ENCODE data around the gene UCN.
"Not testable (repeated sequence)": the region's sequence is repeated elsewhere in the genome, so short reads cannot be mapped to it uniquely, and the experiment has no call there.

Gene UCN

DNA sequence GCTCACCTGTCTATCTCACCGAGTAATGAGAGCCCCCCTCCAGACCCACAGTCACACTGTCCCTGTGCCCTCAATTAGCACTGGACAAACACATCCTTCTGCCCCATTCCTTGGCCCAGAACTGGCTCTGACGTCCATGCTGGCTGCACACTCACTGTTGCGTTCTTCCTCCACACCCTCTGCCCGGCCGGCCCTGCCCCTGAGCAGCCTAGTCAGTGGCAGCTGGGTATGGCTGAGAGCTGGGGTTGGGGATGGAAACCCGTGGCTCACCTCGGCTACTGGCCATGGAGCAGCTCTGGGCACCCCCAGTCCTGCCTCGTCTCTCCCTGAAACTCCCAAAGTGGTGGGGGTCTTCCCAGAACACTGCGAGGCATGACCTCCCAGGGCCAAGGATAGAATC is 6.5 kb upstream of the UCN start:
- no peak for DNase-seq (ENCODE audit: low read depth)

DNA sequence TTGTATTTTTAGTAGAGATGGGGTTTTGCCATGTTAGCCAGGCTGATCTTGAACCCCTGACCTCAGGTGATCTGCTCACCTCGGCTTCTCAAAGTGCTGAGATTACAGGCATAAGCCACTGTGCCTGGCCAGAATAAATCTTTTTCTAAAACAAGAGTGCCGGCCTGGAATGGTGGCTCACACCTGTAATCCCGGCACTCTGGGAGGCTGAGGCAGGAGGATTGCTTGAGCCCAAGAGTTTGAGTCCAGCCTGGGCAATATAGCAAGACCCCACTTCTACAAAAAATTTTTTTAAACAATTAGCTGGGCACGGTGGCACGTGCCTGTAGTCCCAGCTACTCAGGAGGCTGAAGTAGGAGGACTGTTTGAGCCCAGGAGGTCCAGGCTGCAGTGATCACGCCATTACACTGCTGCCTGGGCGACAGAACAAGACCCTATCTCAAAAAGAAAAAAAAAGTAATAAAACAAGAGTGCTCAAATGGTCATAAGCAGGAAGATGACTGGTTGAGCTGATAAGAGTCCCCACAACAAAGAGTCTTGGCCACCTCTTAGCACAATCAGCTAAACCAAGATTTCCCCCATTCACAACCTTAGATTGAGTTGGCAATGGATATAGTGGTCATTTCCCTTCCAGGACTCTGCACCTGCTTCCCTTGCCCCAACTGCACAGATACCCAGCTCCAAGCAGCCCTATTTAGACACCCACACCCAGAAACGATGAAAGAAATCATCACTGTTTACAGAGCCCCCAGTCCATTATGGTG is 5.8 kb upstream of the UCN start:
- no peak for DNase-seq (ENCODE audit: low read depth)

DNA sequence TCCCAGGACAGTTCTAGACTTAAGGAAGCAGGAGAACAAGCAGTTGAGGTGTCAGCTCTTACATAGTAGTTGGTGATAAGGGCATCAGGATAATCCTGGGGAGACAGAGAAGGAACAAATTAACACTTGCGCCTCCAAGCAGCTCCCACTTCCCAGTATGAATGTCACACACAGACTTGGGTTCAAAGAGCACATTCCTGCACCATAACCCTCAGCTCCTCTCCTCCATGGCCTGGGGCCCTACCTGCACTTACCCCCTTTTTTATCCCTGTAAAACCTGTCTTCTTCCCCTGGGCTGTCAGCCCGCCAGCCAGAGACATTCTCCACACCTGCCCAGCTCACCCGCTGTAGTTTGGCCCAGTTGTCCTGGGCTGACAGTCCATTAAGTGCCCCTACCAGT is 3.9 kb upstream of the UCN start:
- no peak for DNase-seq (ENCODE audit: low read depth)

DNA sequence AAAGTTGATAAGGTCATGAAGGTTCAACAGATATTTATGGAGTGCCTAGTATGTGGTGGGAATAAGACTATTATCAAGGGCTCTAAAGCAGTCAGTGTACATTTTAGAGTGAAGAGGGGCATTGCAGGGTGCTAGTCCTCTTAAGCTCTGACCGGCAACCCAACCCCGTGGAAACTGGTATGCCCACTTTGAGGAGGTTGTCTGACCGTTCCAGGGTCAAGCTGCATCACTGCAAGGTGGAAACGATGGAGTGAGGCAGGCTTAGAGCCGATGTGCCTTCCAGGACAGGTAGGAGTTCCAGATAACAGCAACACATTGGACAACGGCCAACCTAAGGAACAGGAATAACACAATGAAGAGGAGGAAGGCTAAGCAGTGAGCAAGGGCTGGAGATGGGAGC is 1.4 kb upstream of the UCN start:
- DNase-seq (ENCODE audit: low read depth): no peak

DNA sequence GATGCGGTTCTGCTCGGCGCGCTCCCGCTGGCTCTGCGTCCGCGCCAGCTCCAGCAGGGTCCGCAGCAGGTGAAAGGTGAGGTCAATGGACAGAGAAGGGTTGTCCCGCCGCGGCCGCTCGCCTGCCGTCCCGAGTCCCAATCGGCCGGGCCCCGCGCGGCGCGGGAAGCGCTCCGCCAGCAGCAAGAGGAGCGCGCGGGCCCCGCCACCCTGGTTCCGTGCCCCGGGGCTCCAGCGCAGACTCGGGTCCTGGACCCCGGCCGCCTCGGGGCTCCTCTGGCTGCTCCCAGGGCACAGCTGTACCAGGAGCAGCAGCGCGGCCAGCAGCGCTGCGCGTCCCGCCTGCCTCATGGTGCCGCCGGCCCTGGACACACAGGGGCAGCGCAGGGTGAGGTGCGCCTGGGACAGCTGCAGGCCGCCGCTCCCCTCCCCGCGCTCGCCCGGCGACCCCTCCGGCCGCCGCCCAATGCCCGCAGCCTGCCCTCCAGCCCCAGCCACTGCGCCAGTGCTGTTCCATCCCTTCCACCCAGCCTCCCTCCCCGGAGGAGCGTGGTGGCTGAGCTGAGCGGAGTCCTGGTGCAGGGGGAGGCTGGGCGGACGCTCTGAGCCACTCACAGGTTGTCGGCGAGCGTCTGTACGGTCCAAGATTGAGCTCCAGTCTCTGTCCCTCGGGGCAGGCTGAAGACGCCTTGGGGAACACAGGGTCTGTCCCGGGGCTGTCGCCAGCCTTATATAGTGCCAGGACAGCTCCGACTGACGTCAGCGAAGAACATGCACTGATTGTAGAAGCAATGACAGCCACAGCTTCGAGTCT is 493 bp downstream of the UCN start:
- DNase-seq (ENCODE audit: low read depth): no peak

DNA sequence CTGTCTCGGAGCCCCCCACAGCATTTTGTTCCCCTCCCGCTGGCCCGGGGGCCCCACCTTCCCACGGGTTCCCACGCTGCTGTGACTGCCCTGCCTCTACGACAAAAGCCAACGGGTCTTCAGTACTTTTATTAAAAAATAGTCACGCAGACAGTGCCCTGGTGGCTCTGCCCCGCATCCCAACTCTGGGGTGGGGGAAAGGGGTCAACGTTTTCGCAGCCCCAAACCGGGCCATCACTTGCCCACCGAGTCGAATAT is 1.0 kb downstream of the UCN start:
- DNase-seq (ENCODE audit: low read depth): no peak

DNA sequence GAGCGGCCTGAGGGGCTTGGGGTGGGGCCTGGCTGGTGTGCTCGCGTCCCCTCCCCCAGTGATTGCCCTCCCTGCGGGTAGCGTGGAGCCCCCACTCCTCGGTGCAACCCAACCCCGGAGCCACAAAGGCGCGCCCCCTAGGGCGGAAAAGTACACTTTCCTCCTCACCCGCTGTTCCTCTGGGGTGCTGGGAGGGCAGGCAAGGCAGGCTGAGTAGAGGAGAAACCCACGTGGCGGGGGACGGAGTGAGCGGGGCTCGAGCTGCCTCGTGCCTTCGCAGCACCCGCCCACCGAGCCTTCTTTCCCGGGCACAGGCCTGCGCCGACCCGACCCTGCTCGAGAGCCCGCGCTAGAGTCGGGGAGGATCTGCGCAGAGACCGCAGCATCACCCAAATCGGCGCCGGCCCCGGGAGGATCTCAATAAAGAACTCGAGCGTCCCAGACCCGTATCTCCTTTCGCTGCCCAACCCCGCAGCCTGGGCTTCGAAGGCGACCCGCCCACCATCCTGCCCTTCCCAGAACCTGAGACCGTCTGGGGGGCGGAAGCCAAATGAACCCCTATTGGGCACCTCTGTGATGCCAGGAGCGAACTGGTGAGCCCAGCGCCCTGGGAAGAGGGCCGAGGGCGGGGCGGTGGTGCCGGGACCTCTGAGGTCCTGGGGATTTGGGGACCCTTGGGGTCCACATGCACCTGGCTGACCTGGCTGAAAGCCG is 1.5 kb downstream of the UCN start:
- DNase-seq (ENCODE audit: low read depth): no peak

DNA sequence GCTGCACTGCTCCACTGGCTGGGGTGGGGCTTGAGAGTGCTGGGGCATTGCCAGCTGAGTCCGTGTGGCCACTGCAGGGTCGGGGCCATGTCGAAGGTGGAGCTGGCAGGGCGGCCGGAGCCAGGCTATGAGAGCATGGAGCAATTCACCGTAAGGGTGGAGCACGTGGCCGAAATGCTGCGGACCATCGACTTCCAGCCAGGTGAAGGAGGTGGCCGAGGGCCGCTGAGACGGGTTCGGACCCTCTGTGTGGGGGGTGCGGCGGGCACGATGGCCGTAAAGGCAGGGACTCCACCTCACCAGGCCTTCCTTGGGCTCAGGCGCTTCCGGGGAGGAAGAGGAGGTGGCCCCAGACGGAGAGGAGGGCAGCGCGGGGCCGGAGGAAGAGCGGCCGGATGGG is 2.1 kb downstream of the UCN start:
- DNase-seq (ENCODE audit: low read depth): no peak

DNA sequence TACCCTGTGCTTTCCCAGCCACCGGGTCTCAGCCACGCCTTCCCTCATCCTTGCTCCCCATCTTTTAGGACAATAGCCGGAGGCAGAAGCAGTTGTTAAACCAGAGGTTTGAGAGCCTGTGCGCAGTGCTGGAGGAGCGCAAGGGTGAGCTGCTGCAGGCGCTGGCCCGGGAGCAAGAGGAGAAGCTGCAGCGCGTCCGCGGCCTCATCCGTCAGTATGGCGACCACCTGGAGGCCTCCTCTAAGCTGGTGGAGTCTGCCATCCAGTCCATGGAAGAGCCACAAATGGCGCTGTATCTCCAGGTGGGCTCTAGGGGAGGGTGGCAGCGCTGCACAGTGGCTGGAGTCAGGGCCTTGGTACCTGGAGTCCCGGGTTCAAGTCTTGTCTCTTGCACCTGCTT is 2.7 kb downstream of the UCN start:
- no peak for DNase-seq (ENCODE audit: low read depth)

DNA sequence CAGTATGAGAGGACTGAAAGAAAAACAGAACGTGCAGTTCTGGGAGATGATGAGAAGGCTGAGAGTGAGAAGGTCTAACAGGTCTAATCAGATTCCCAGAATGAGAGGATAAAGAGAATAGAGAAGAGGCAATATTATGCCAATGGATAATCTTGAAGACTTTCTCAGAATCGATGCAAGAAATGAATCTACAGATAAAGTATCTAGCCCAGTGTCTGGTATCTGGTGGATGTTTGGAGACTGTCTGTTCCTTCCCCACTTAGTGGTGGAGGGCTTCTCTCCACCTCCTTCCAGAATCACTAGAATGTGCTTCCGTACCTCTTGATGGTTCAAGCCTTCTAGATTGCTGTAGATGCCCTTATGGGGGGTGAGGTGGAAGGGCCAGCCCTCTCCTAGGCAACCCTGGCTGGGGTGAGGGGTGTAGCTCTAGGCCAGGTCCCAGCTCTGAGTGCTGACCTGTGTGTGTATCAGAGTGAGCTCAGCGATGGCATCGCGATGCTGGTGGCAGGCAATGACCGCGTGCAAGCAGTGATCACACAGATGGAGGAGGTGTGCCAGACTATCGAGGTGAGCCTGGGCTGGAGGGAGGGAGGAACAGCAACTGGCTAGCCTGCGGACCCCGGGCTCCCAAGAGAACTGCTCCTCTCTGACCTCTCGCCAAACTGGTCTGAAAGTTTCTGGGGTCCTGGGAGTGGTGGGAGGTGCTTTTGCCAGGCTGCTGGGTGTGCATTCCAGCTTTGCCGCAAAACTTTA is 3.6 kb downstream of the UCN start:
- no peak for DNase-seq (ENCODE audit: low read depth)

DNA sequence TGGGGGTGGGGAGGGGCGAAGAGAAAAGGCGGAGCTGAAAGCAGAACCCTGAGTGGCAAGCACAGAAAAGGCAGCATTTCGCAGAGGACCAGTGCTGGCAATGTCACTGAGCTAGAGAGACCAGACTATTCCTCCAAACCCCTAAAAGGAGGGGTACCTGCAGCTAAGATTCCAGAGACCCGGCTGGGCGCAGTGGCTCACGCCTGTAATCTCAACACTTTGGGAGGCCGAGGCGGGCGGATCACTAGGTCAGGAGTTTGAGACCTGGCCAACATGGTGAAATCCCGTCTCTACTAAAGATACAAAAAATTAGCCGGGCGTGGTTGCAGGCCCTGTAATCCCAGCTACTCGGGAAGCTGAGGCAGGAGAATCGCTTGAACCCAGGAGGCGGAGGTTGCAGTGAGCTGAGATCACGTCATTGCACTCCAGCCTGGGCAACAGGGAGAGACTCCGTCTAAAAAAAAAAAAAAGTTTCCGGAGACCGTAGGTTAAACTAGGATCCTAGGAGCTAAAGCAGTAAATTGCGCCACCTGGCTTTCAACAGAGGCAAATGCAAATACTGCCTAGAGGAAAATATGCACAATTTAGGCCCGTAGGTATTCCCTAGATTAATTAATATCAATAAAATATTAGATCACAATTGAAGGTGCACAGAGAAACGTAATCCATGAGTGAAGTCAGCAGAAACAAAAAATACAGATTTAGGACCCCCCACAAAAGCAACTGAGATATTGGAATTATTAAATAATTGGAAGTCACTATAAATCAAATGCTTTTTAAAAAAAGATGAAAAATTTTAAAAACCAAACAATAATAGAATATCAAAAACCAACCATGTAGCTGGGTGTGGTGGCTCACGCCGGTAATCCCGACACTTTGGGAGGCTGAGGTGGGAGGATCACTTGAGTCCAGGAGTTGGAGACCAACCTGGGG is 4.9 kb downstream of the UCN start:
- DNase-seq (ENCODE audit: low read depth): peak; percentile 87

DNA sequence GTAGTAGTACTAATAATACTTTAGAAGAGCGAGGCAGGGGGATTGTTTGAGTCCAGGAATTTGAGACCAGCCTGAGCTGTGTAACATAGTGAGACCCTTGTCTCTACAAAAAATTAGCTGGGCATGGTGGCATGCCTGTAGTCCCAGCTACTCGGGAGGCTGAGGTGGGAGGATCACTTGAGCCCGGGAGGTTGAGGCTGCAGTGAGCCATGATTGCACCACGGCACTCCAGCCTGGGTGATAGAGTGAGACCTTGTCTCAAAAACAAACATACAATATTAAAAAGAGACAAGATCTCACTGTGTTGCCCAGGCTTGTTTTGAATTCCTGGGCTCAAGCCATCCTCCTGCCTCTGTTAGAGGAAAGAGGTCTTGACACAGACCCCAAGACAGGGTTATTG is 7.6 kb downstream of the UCN start:
- not testable (repeated sequence) for DNase-seq (ENCODE audit: low read depth)

DNA sequence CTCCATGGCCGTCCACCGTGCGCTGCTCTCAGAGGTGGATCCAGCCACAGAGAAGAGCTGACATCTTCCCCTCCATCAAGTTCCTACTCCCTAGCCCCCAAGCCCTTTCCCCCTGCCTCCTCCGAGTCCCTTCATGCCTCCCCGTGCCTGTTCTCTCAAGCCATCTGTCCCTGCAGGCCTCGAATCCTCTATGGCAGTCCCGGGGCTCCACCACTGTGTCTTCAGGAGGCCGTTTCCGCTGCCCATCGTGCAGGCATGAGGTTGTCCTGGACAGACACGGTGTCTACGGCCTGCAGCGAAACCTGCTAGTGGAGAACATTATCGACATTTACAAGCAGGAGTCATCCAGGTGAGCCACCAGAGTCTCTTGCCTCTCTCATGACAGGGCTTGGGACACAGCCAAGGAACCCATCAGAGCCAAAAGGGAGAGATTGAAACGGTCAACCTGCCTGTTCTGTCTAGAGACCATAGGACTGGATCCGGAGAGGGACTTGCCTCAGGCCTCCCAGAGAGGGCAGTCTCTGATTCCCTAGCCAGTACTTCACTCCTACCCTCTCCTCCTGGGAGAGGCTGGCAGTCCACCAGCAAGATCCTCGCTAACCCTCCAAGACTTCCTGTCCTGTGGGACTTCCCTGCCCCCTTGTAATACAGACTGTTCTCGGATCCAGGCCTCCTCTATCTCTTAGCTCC is 9.7 kb downstream of the UCN start:
- no peak for DNase-seq (ENCODE audit: low read depth)

DNA sequence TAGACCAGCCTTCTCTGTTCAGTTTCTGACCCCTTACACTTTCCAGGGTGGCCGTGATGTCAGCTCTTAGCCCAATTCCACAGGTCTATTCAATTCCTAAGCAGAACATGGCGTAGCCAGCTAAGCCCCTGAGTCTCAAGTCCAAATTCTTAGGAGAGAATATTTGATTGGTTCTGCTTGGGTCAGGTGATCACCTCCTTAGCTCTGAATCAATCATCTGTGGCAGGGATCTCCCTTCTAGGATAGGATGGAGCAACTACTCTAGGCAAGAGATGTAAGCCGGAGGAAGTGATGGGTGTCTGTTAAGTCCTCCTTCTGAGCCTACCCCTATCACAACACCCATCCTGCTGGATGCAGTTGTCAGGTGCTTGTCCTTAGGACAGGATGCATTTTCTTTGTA is 11.1 kb downstream of the UCN start:
- DNase-seq (ENCODE audit: low read depth): no peak

DNA sequence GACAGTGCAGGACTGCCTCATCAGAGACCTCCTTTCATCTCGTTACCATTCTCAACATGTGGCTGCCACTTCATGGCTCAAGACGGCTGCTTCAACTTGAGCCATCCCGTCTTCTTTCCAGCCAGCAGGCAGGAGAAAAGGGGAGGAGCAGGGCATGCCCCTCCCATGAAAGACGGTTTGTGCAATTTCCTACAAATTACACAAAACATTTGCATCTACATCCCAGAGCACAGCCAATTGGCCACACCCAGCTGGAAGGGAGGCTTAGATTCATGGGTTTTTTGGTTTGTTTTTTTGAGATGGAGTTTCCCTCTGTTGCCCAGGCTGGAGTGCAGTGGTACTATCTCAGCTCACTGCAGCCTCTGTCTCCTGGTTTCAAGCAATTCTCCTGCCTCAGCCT is 11.8 kb downstream of the UCN start:
- no peak for DNase-seq (ENCODE audit: low read depth)

DNA sequence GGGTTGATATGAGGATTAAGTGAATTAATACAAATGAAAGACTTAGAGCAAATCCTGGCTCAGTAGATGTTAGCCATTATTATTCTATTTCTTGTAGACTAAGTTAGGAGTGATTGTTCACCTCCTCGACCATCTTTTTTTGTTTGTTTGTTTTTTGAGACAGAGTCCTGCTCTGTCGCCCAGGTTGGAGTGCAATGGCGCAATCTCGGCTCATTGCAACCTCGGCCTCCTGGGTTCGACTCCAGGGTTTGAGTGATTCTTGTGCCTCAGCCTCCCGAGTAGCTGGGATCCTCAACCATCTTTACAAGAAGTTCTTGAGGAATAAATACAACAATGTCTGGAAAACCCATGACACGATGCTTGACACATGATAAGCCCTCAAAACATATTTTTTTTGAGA is 13.3 kb downstream of the UCN start:
- DNase-seq (ENCODE audit: low read depth): no peak

DNA sequence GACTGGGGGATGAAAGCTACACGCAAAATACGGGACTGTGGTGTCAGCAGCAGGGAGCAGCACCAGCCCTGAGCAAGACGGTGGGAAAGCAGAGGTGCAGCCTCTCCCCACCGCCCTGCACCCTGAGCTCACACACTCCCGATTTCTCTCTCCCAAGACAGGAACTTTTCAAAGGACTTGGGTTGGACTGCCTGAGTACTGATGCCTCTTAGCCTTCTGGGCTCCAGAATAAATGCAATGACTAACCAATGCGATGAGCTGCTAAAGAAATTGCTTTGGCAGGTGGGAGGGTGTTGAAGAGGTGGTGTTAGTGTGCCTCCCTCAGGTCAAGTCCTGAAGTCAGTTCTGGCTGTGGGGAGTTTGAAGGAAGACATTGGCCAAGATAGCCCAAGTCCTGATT is 16.4 kb downstream of the UCN start:
- no peak for DNase-seq (ENCODE audit: low read depth)

DNA sequence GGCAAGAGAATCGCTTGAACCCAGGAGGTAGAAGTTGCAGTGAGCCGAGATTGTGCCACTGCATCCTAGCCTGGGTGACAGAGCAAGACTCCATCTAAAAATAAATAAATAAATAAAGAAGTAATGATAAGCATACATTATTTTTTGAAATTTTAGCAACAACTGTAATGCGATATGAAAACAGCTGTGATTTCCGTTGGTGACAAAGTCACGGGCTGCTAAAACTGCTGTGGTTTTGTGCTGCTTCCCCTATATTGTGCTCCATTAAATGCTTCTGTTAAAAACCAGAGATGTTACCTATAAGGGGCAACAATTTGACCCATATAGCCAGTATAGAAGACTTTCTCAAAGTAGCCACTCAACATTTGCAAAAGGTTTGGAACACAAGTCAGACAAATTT is 17.7 kb downstream of the UCN start:
- no peak for DNase-seq (ENCODE audit: low read depth)

DNA sequence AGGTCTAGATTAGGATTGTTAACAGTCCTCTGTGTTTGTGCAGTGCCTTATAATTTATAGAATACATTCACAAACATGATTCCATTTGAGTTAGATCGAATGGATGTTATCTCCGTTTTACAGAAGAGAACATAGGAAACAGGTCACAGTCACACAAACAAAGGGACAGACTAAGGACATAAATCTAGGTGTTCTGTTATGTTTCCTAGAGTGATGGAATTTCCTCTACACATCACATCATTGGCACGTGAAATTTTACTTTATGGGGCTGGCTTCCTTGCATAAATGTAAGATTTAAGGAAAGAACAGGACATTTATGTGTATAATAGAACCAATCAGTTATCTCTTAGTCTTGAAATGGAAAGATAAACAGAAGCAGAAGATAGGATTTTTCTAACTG is 19.6 kb downstream of the UCN start:
- DNase-seq (ENCODE audit: low read depth): no peak

DNA sequence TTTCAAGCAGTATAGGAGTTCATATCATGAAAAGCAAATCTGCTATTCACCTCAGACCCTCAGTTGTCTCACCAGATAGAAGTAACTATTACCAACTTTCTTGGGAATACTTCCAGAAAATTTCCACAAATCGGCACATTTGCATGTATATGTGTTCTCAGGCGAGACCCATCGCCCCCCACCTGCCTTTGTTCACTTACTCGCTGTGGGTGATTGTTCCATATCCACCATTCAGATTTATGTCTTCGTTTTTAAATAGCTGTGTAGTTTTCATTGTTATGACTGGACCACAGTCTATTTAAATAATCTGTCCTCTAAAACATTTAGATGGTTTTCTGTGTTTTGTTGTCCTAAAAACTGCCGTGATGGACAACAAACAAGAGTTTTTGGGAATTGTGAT is 22.8 kb downstream of the UCN start:
- DNase-seq (ENCODE audit: low read depth): no peak

DNA sequence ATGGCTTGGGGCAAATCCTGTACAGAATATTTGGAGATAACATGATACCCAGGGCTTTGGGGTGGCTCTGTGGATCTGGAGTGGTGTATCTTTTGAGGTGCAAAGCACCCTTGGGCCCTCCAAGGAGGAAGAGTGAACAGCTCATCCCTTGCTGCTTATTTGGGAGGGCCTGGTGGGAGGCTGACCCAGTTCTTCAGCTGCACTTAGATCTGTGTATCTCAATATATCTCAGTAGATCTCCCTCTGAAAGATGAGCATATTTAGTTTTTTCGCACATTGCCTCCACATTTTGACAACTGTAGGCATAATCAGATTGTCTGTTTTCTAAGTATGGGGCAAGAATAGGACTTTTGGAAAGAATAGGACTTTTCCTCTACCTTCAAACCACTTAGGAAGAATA is 23.2 kb downstream of the UCN start:
- DNase-seq (ENCODE audit: low read depth): no peak
